Epithelial cell of proximal tubule (primary cell): Measurements from ENCODE around the gene KRTAP13-3. TPM values are rescaled to one million over a fixed set of nuclear protein-coding genes. Genes with fewer than 3 reads are reported as not detected.
A peak's percentile ranks its signal among the peaks of the same experiment; 100 is the strongest.

Experiments used
- DNase-seq: peaks from one replicate; pipeline ENCODE4 v3.0.0-alpha.2; 2011; ENCODE audit warnings: low read depth
- H3K4me3 ChIP-seq: 2 replicates; pipeline ENCODE4 v1.5.1; 2011; ENCODE audit warnings: low read depth, mild to moderate bottlenecking, low read length
- CTCF ChIP-seq: conservative IDR thresholded peaks from 2 replicates; pipeline ENCODE4 v1.5.1; 2012; ENCODE audit warnings: low read depth, mild to moderate bottlenecking, low read length
- total RNA-seq: library from RNA; depleted of rRNA; stranded (reverse); fragments of >200 nt; gene quantifications from 2 replicates; pipeline ENCODE4 v1.2.3, GENCODE V29; 2015

KRTAP13-3 gene
- total RNA-seq, result not detected in 2 replicates

- no peak for TF ChIP-seq CTCF
- no peak for DNase-seq
- no peak within 1 kb of the TSS for H3K4me3 ChIP-seq
Measured at GRCh38 chr21:30425826-30426225, at the start of gene KRTAP13-3. TSS of gene KRTAP13-3 (minus strand) at chr21:30425926. CDS start at chr21:30425912, 14 bp downstream.

- no peak overlapping the region for H3K4me3 ChIP-seq
- no peak for TF ChIP-seq CTCF
- DNase-seq, result no peak
Measured at GRCh38 chr21:30468900-30469714, 43.4 kb upstream of the KRTAP13-3 start.

- H3K4me3 ChIP-seq, result no peak overlapping the region
- TF ChIP-seq CTCF, result peak; percentile 48
- DNase-seq, result no peak
Measured at GRCh38 chr21:30463713-30464112, 38.0 kb upstream of the KRTAP13-3 start.

GRCh38 chr21:30448514-30448913, 22.8 kb upstream of the KRTAP13-3 start:
- DNase-seq, result no peak
- no peak for TF ChIP-seq CTCF
- H3K4me3 ChIP-seq, result no peak overlapping the region

- no peak for TF ChIP-seq CTCF
- no peak overlapping the region for H3K4me3 ChIP-seq
- no peak for DNase-seq
Measured at GRCh38 chr21:30447056-30447455, 21.3 kb upstream of the KRTAP13-3 start.

GRCh38 chr21:30444204-30444603, 18.5 kb upstream of the KRTAP13-3 start:
- TF ChIP-seq CTCF, result no peak
- no peak overlapping the region for H3K4me3 ChIP-seq
- DNase-seq, result no peak

GRCh38 chr21:30443226-30443625, 17.5 kb upstream of the KRTAP13-3 start:
- no peak for DNase-seq
- TF ChIP-seq CTCF, result no peak
- H3K4me3 ChIP-seq, result no peak overlapping the region
